Measurements from ENCODE around the gene RGCC. TPM values are rescaled to one million over a fixed set of nuclear protein-coding genes. Genes with fewer than 3 reads are reported as not detected.
"Not testable (repeated sequence)": the region's sequence is repeated elsewhere in the genome, so short reads cannot be mapped to it uniquely, and the experiment has no call there.

Gene RGCC
- total RNA-seq, 2 donors from 2014 or later: 66.3 to 112 TPM

- Histone ChIP-seq H3K27ac (no peak overlapping the region), H3K4me1 (no peaks in the 10 kb centered on the region), H3K36me3 (replicated peaks in 1 of 2; ENCODE audit: insufficient read depth in 1 of 2, low read depth in 2 of 2) (no peaks in the 10 kb centered on the region), H3K9me3 (peaks cover 0 to 8% (median 0%) of the 10 kb centered on the region in 3 donors), H3K4me3 (no peak overlapping the region), H3K27me3 (no peaks in the 10 kb centered on the region)
- WGBS, 2 donors: 67 to 75% methylated on average over 9 of the region's 9 CpGs
- ATAC-seq: no peak
- no peak for DNase-seq
- TF ChIP-seq POLR2A (IDR thresholded peaks at IDR 0.05): no peak
- intact Hi-C loops (cut with DNase I): no loop called here
Observed at GRCh38 chr13:41502673-41503072, 45.3 kb downstream of the RGCC start.

DNA sequence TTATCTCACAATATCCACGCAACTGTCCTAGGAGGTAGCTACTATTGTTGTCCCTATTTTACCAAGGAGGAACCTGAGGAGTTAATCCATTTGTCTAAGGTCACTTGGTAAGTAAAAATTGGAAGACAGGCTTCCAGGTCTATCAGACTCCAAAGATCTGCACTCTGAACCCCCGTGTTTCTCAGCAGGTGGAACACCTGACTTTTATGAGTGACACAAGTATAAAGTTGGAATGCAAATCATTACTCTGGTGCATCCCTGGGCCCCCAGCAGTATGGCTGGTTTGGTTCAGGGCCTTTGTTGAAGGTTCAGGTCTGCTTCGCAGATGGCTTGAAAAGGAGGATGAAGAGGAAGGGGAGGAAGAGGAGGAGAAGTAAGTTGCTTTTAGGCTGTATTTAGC, 46.0 kb downstream of the RGCC start:
- 81 to 88% methylated on average over 3 of the region's 3 CpGs for WGBS, 2 donors
- ATAC-seq: no peak
- no peak for TF ChIP-seq POLR2A (IDR thresholded peaks at IDR 0.05)
- TF ChIP-seq, protein P1, sequence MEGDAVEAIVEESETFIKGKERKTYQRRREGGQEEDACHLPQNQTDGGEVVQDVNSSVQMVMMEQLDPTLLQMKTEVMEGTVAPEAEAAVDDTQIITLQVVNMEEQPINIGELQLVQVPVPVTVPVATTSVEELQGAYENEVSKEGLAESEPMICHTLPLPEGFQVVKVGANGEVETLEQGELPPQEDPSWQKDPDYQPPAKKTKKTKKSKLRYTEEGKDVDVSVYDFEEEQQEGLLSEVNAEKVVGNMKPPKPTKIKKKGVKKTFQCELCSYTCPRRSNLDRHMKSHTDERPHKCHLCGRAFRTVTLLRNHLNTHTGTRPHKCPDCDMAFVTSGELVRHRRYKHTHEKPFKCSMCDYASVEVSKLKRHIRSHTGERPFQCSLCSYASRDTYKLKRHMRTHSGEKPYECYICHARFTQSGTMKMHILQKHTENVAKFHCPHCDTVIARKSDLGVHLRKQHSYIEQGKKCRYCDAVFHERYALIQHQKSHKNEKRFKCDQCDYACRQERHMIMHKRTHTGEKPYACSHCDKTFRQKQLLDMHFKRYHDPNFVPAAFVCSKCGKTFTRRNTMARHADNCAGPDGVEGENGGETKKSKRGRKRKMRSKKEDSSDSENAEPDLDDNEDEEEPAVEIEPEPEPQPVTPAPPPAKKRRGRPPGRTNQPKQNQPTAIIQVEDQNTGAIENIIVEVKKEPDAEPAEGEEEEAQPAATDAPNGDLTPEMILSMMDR (IDR thresholded peaks at IDR 0.05): no peak
- intact Hi-C loops (cut with DNase I): no loop called here
- no peaks in the 10 kb centered on the region for H3K36me3 ChIP-seq (replicated peaks in 1 of 2; ENCODE audit: insufficient read depth in 1 of 2, low read depth in 2 of 2)
- DNase-seq: no peak
- H3K27me3 ChIP-seq: no peaks in the 10 kb centered on the region
- H3K4me3 ChIP-seq: no peak overlapping the region
- H3K4me1 ChIP-seq: no peaks in the 10 kb centered on the region
- peaks cover 0 to 8% (median 0%) of the 10 kb centered on the region in 3 donors for H3K9me3 ChIP-seq
- H3K27ac ChIP-seq: no peak overlapping the region

GRCh38 chr13:41504657-41505056, 47.3 kb downstream of the RGCC start:
- DNase-seq; H3K27ac ChIP-seq; H3K9me3 ChIP-seq; H3K4me1 ChIP-seq; ATAC-seq; H3K36me3 ChIP-seq (replicated peaks in 1 of 2; ENCODE audit: insufficient read depth in 1 of 2, low read depth in 2 of 2); H3K4me3 ChIP-seq; intact Hi-C loops (cut with DNase I); H3K27me3 ChIP-seq: not testable (repeated sequence)

DNA sequence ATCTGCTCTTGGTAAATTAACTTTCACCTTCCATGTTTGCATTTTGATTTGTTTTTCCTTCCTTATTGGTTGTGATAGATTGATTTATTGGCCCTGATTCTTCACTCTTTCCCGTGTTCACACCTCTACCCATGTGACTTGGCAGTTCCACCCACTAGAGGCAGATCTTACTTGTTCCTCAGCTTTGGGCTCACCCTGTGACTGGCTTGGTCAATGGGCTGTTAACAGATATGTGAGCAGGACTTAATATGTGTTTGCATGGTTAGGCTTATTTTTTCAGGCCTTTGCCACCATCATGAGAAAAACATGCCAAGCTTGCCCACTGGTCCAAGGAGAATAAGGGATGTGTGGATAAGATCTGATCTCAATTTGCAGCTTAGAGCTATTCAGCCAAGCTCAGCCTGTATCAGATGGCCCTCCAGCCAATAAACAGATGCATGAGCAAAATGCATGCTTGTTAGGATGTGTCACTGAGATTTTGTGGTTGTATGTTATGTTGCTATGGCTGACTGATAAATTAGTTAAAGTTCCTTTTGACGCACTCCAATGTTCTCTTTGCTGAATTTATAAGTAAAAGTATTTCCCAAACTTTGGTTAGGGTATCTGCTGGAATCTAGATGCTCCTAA, 48.0 kb downstream of the RGCC start:
- intact Hi-C loops (cut with DNase I): no loop called here
- DNase-seq: no peak
- 85% methylated on average over 2 of the region's 2 CpGs for WGBS, 2 donors
- no peak for TF ChIP-seq POLR2A (IDR thresholded peaks at IDR 0.05)
- Histone ChIP-seq H3K9me3 (peaks cover 0 to 8% (median 0%) of the 10 kb centered on the region in 3 donors), H3K4me3 (no peak overlapping the region), H3K4me1 (no peaks in the 10 kb centered on the region), H3K36me3 (replicated peaks in 1 of 2; ENCODE audit: insufficient read depth in 1 of 2, low read depth in 2 of 2) (no peaks in the 10 kb centered on the region), H3K27me3 (no peaks in the 10 kb centered on the region), H3K27ac (no peak overlapping the region)
- ATAC-seq: no peak

DNA sequence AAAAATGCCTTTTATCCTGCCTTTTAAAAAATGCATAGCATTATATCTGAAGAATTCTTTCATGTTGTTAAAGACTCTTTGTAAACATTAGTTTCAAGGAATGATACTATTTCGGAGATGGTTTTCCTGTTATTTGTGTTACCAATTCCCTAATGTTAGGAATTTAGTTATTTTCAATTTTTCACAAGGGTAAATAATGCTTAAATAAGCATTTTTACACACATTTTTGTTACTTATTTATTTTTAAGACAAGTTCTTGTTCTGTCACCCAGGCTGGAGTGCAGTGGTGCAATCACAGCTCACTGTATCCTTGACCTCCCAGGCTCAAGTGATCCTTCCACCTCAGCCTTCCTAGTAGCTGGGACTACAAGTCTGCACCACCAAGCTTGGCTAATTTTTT, 49.0 kb downstream of the RGCC start:
- WGBS, 2 donors: 83 to 91% methylated on average over 1 of the region's 1 CpG
- no peak for ATAC-seq

GRCh38 chr13:41509971-41510370, 52.6 kb downstream of the RGCC start:
- H3K27me3 ChIP-seq: no peaks in the 10 kb centered on the region
- WGBS, 2 donors: 73 to 83% methylated on average over 3 of the region's 3 CpGs
- no peak overlapping the region for H3K4me3 ChIP-seq
- intact Hi-C loops (cut with DNase I): no loop called here
- TF ChIP-seq POLR2A (IDR thresholded peaks at IDR 0.05): no peak
- H3K27ac ChIP-seq: no peak overlapping the region
- no peak for DNase-seq
- H3K9me3 ChIP-seq: no peaks in the 10 kb centered on the region
- H3K36me3 ChIP-seq (replicated peaks in 1 of 2; ENCODE audit: insufficient read depth in 1 of 2, low read depth in 2 of 2): no peaks in the 10 kb centered on the region
- H3K4me1 ChIP-seq: no peaks in the 10 kb centered on the region
- no peak for ATAC-seq

More for the DNA sequence above, 49.0 kb downstream of the RGCC start:
- Histone ChIP-seq H3K9me3 (peaks cover 0 to 8% (median 0%) of the 10 kb centered on the region in 3 donors), H3K4me3 (no peak overlapping the region), H3K27me3 (no peaks in the 10 kb centered on the region), H3K36me3 (replicated peaks in 1 of 2; ENCODE audit: insufficient read depth in 1 of 2, low read depth in 2 of 2) (no peaks in the 10 kb centered on the region), H3K4me1 (no peaks in the 10 kb centered on the region), H3K27ac (no peak overlapping the region)
- intact Hi-C loops (cut with DNase I): no loop called here
- TF ChIP-seq POLR2A (IDR thresholded peaks at IDR 0.05): no peak
- TF ChIP-seq, protein P1 (IDR thresholded peaks at IDR 0.05): no peak
- no peak for DNase-seq

DNA sequence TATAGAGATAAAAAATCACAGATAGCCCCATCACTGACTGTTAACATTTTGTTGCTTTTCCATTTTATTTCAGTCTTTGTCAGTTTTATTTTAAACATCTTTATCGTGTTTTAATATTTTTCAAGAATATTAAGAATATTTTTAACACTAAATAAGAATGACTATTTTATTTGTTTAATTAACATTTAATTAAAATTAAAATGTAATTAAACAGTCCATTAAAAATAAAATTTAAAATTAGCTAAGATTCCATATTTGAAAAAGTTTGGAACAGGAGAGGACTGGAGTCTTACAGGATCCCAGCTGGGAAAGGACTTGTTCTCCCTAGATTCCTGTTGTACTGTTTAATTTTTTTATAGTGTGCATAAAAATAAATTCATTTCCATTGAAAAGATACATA, 54.5 kb downstream of the RGCC start:
- H3K4me1 ChIP-seq: no peaks in the 10 kb centered on the region
- TF ChIP-seq, protein P1 (IDR thresholded peaks at IDR 0.05): no peak
- no peak for TF ChIP-seq POLR2A (IDR thresholded peaks at IDR 0.05)
- no peaks in the 10 kb centered on the region for H3K36me3 ChIP-seq (replicated peaks in 1 of 2; ENCODE audit: insufficient read depth in 1 of 2, low read depth in 2 of 2)
- intact Hi-C loops (cut with DNase I): no loop called here
- no peak overlapping the region for H3K4me3 ChIP-seq
- no peaks in the 10 kb centered on the region for H3K9me3 ChIP-seq
- no peak for ATAC-seq
- no peaks in the 10 kb centered on the region for H3K27me3 ChIP-seq
- H3K27ac ChIP-seq: no peak overlapping the region
- no peak for DNase-seq
- 71 to 76% methylated on average over 1 of the region's 1 CpG for WGBS, 2 donors
